ENCODE data around the gene CDC42EP5.

DNA sequence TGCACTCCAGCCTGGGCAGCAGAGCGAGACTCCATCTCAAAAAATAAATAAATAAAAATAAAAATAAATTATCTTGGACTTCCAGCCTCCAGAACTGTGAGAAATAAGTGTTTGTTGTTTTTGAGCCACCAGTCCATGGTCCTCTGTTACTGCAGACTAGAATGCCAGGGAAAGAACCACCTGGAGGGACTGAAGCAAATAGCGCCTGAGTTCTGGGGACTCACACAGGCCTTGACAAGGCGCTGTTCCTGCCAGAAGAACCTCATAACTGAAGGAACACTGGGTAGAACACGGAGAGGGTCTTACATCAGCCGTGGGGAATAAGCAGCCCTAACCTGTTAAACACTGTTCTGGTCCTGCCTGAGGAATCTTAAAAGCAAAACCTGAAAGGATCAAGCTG lies 32.5 kb downstream of the CDC42EP5 start:
- TF ChIP-seq POLR2A (IDR thresholded peaks at IDR 0.05), result no peak
- TF ChIP-seq CTCF (IDR thresholded peaks at IDR 0.05), result no peak
